Transverse colon (tissue), 4 donors: Measurements from ENCODE around the gene CCDC33.

Source experiments
- EP300 ChIP-seq: sonication (generic); formaldehyde crosslinking; IDR thresholded peaks from one replicate; pipeline ENCODE4 v1.6.1; 2017; ENCODE audit warnings: antibody characterized with exemption, low read depth
- POLR2AphosphoS5 ChIP-seq, 3 donors: sonication (generic); formaldehyde crosslinking; IDR thresholded peaks; one replicate each; pipeline ENCODE4 v1.6.1; 2016; ENCODE audit warnings: antibody characterized with exemption in 3 of 3
- TF ChIP-seq, protein P1 (sequence below), 5 experiments: fragments of 200-600 bp in 3 of 5; fragments of 450-650 bp in 2 of 5; sonication (generic) in 3 of 5; IDR thresholded peaks; 1 replicate in 2 of 5; 2 replicates in 3 of 5; pipeline ENCODE4 v1.5.1; 2016 to 2017; ENCODE audit warnings: antibody characterized with exemption in 5 of 5, inconsistent platforms in 3 of 5, mild to moderate bottlenecking in 2 of 5, moderate library complexity in 1 of 5

GRCh38 chr15:74369756-74370155 is 133.6 kb downstream of the CCDC33 start:
- TF ChIP-seq EP300: no peak
- TF ChIP-seq, protein P1, sequence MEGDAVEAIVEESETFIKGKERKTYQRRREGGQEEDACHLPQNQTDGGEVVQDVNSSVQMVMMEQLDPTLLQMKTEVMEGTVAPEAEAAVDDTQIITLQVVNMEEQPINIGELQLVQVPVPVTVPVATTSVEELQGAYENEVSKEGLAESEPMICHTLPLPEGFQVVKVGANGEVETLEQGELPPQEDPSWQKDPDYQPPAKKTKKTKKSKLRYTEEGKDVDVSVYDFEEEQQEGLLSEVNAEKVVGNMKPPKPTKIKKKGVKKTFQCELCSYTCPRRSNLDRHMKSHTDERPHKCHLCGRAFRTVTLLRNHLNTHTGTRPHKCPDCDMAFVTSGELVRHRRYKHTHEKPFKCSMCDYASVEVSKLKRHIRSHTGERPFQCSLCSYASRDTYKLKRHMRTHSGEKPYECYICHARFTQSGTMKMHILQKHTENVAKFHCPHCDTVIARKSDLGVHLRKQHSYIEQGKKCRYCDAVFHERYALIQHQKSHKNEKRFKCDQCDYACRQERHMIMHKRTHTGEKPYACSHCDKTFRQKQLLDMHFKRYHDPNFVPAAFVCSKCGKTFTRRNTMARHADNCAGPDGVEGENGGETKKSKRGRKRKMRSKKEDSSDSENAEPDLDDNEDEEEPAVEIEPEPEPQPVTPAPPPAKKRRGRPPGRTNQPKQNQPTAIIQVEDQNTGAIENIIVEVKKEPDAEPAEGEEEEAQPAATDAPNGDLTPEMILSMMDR (IDR thresholded peaks at IDR 0.05): no peak
- TF ChIP-seq POLR2AphosphoS5 (IDR thresholded peaks at IDR 0.05): no peak
